K562 (cell line): ENCODE results near the gene POLR3GL. TPM values are rescaled to one million over a fixed set of nuclear protein-coding genes. Genes with fewer than 3 reads are reported as not detected.

Source experiments
- E2F1 ChIP-seq: sonication (generic); formaldehyde crosslinking; IDR thresholded peaks from 2 replicates; pipeline ENCODE4 v1.8.1; 2023; ENCODE audit warnings: mild to moderate bottlenecking, missing genetic modification reagents, moderate library complexity
- RBM25 ChIP-seq: fragments of 200-400 bp; formaldehyde crosslinking; IDR thresholded peaks from 2 replicates; pipeline ENCODE4 v1.6.1; 2018; ENCODE audit warnings: low read length, low read depth, moderate library complexity; ENCODE audit not compliant: severe bottlenecking
- ZBTB49 ChIP-seq: sonication (generic); formaldehyde crosslinking; IDR thresholded peaks from 2 replicates; pipeline ENCODE4 v1.8.0; 2022; ENCODE audit warnings: missing genetic modification reagents, mild to moderate bottlenecking, borderline replicate concordance
- polyA plus RNA-seq, 8 experiments: library from polyadenylated mRNA; depleted of rRNA in 4 of 8; stranded (reverse) in 5 of 8; unstranded in 3 of 8; fragments of >200 nt; fragmentation: Nextera tagmentation in 2 of 8; fragmentation: Illumina TruSeq in 1 of 8; extraction: Ambion mirVana in 2 of 8; extraction: Trizol in 1 of 8; gene quantifications; 2 replicates each; pipeline versions ENCODE4 v1.2.1 to v1.2.3, GENCODE V29; 2011 to 2014; ENCODE audit warnings: inconsistent platforms in 1 of 8, missing spikeins in 1 of 8
- total RNA-seq, 7 experiments: library from RNA; depleted of rRNA in 6 of 7; stranded (reverse); fragments of >200 nt in 6 of 7; fragmentation: Illumina TruSeq in 2 of 7; extraction: Trizol in 2 of 7; gene quantifications; 2 replicates each; pipeline versions ENCODE4 v1.2.1 to v1.2.3, GENCODE V29; 2011 to 2021; ENCODE audit warnings: low replicate concordance in 1 of 7
- TF ChIP-seq, protein P1 (sequence below), 2 experiments: fragments of 450-650 bp in 1 of 2; sonication (generic) in 1 of 2; formaldehyde crosslinking in 1 of 2; IDR thresholded peaks; 2 replicates each; pipeline versions ENCODE4 v1.7.1 to v1.9.0; 2016 to 2022; ENCODE audit warnings: inconsistent platforms in 1 of 2, mild to moderate bottlenecking in 1 of 2, missing genetic modification reagents in 1 of 2

Gene POLR3GL
- total and polyA plus RNA-seq, 9 of the 15 experiments (the other 6 are each of a cell fraction or from before 2014, with no cell fraction given): 14.6 to 48.4 (median 38.2) TPM

GRCh38 chr1:145965119-145965744, 742 bp downstream of the POLR3GL start (continued):
- TF ChIP-seq, protein P1, sequence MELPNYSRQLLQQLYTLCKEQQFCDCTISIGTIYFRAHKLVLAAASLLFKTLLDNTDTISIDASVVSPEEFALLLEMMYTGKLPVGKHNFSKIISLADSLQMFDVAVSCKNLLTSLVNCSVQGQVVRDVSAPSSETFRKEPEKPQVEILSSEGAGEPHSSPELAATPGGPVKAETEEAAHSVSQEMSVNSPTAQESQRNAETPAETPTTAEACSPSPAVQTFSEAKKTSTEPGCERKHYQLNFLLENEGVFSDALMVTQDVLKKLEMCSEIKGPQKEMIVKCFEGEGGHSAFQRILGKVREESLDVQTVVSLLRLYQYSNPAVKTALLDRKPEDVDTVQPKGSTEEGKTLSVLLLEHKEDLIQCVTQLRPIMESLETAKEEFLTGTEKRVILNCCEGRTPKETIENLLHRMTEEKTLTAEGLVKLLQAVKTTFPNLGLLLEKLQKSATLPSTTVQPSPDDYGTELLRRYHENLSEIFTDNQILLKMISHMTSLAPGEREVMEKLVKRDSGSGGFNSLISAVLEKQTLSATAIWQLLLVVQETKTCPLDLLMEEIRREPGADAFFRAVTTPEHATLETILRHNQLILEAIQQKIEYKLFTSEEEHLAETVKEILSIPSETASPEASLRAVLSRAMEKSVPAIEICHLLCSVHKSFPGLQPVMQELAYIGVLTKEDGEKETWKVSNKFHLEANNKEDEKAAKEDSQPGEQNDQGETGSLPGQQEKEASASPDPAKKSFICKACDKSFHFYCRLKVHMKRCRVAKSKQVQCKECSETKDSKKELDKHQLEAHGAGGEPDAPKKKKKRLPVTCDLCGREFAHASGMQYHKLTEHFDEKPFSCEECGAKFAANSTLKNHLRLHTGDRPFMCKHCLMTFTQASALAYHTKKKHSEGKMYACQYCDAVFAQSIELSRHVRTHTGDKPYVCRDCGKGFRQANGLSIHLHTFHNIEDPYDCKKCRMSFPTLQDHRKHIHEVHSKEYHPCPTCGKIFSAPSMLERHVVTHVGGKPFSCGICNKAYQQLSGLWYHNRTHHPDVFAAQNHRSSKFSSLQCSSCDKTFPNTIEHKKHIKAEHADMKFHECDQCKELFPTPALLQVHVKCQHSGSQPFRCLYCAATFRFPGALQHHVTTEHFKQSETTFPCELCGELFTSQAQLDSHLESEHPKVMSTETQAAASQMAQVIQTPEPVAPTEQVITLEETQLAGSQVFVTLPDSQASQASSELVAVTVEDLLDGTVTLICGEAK (IDR thresholded peaks at IDR 0.05): peak; percentile 78
- TF ChIP-seq, protein P1 (CRISPR knock-in tag; IDR thresholded peaks at IDR 0.05): no peak
- 0 out of 2 replicates have a peak, but pooled peaks have one; percentile 38 for TF ChIP-seq ZBTB49 (CRISPR knock-in tag)
- no peak for TF ChIP-seq E2F1 (CRISPR knock-in tag)
- TF ChIP-seq RBM25: peak; percentile 73
